HepG2 (cell line): Measurements from ENCODE around the gene COG4. TPM values are rescaled to one million over a fixed set of nuclear protein-coding genes. Genes with fewer than 3 reads are reported as not detected.
A peak's percentile ranks its signal among the peaks of the same experiment; 100 is the strongest.

Experiments
- GTF2F1 ChIP-seq: fragments of 150-350 bp; IDR thresholded peaks from 2 replicates; pipeline ENCODE4 v1.6.1; 2014; ENCODE audit warnings: low read length
- HOXD1 ChIP-seq: sonication (generic); formaldehyde crosslinking; IDR thresholded peaks from 2 replicates; pipeline ENCODE4 v1.5.0; 2020; ENCODE audit warnings: missing genetic modification reagents
- MEIS2 ChIP-seq: sonication (generic); formaldehyde crosslinking; IDR thresholded peaks from 2 replicates; pipeline ENCODE4 v1.9.0; 2021; ENCODE audit warnings: mild to moderate bottlenecking, missing genetic modification reagents
- RAD51 ChIP-seq: fragments of 450-650 bp; IDR thresholded peaks from 2 replicates; pipeline ENCODE4 v1.6.1; 2016; ENCODE audit warnings: borderline replicate concordance
- TOPORS ChIP-seq: sonication (generic); formaldehyde crosslinking; IDR thresholded peaks from 2 replicates; pipeline ENCODE4 v1.8.0; 2023; ENCODE audit warnings: mild to moderate bottlenecking, missing genetic modification reagents
- ZNF567 ChIP-seq: sonication (generic); formaldehyde crosslinking; IDR thresholded peaks from 2 replicates; pipeline ENCODE4 v1.8.1; 2023; ENCODE audit warnings: mild to moderate bottlenecking, missing genetic modification reagents, borderline replicate concordance
- ZNF83 ChIP-seq: sonication (generic); formaldehyde crosslinking; IDR thresholded peaks from 2 replicates; pipeline ENCODE4 v1.4.0; 2020; ENCODE audit warnings: missing genetic modification reagents, mild to moderate bottlenecking, borderline replicate concordance
- polyA plus RNA-seq, 8 experiments: library from polyadenylated mRNA; depleted of rRNA in 3 of 8; stranded (reverse) in 7 of 8; unstranded in 1 of 8; fragments of >200 nt; fragmentation: Illumina TruSeq in 4 of 8; extraction: Trizol in 4 of 8; gene quantifications; 2 replicates each; pipeline versions ENCODE4 v1.2.1 to v1.2.3, GENCODE V29; 2011 to 2016; ENCODE audit warnings: low read depth in 4 of 8, missing spikeins in 1 of 8, mixed read lengths in 1 of 8; ENCODE audit not compliant: insufficient read depth in 1 of 8
- total RNA-seq, 5 experiments: library from RNA; depleted of rRNA; stranded (reverse); fragments of >200 nt; fragmentation: Illumina TruSeq; extraction: Trizol; gene quantifications; 2 replicates each; pipeline ENCODE4 v1.2.3, GENCODE V29; 2016; ENCODE audit warnings: low read depth in 1 of 5
- TF ChIP-seq, protein P1 (sequence below): sonication (generic); formaldehyde crosslinking; conservative IDR thresholded peaks from 2 replicates; pipeline ENCODE4 v1.4.0; 2020; ENCODE audit warnings: missing genetic modification reagents
- TF ChIP-seq, protein P2 (sequence below): sonication (generic); formaldehyde crosslinking; IDR thresholded peaks from 2 replicates; pipeline ENCODE4 v1.4.0; 2020; ENCODE audit warnings: mild to moderate bottlenecking, missing genetic modification reagents
- TF ChIP-seq, protein P3 (sequence below): IDR thresholded peaks from 2 replicates; pipeline ENCODE4 v1.6.1; 2016; ENCODE audit warnings: low read depth

COG4 gene
- total and polyA plus RNA-seq, 2 of the 13 experiments (the other 11 are each of a cell fraction or from before 2014, with no cell fraction given) = 51.1 to 73.8 TPM

DNA sequence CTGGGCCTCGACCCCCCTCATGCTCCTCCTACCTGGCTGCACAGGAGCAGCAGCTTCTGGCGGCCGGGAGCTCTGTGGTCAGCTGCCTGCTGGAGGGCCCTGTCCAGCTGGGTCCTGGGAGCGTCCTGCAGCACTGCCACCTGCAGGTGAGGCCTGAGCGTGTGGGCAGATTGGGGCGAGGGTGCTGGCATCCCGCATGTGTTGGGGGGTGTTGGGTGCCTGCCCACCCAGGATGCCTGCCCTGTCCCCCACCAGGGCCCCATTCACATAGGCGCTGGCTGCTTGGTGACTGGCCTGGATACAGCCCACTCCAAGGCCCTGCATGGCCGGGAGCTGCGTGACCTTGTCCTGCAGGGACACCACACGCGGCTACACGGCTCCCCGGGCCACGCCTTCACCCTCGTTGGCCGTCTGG is 52.4 kb downstream of the COG4 start (continued):
- TF ChIP-seq, protein P1, sequence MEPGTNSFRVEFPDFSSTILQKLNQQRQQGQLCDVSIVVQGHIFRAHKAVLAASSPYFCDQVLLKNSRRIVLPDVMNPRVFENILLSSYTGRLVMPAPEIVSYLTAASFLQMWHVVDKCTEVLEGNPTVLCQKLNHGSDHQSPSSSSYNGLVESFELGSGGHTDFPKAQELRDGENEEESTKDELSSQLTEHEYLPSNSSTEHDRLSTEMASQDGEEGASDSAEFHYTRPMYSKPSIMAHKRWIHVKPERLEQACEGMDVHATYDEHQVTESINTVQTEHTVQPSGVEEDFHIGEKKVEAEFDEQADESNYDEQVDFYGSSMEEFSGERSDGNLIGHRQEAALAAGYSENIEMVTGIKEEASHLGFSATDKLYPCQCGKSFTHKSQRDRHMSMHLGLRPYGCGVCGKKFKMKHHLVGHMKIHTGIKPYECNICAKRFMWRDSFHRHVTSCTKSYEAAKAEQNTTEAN = no peak
- TF ChIP-seq GTF2F1 (no peak), ZNF83 (no peak), RAD51 (no peak), ZNF567 (CRISPR knock-in tag) (peak; percentile 82; the same call in 1 of the 2 replicates), TOPORS (CRISPR knock-in tag) (peak; percentile 67; the same call in 1 of the 2 replicates), HOXD1 (CRISPR knock-in tag) (no peak), MEIS2 (peak; percentile 25; the same call in 1 of the 2 replicates)
- TF ChIP-seq, protein P2, sequence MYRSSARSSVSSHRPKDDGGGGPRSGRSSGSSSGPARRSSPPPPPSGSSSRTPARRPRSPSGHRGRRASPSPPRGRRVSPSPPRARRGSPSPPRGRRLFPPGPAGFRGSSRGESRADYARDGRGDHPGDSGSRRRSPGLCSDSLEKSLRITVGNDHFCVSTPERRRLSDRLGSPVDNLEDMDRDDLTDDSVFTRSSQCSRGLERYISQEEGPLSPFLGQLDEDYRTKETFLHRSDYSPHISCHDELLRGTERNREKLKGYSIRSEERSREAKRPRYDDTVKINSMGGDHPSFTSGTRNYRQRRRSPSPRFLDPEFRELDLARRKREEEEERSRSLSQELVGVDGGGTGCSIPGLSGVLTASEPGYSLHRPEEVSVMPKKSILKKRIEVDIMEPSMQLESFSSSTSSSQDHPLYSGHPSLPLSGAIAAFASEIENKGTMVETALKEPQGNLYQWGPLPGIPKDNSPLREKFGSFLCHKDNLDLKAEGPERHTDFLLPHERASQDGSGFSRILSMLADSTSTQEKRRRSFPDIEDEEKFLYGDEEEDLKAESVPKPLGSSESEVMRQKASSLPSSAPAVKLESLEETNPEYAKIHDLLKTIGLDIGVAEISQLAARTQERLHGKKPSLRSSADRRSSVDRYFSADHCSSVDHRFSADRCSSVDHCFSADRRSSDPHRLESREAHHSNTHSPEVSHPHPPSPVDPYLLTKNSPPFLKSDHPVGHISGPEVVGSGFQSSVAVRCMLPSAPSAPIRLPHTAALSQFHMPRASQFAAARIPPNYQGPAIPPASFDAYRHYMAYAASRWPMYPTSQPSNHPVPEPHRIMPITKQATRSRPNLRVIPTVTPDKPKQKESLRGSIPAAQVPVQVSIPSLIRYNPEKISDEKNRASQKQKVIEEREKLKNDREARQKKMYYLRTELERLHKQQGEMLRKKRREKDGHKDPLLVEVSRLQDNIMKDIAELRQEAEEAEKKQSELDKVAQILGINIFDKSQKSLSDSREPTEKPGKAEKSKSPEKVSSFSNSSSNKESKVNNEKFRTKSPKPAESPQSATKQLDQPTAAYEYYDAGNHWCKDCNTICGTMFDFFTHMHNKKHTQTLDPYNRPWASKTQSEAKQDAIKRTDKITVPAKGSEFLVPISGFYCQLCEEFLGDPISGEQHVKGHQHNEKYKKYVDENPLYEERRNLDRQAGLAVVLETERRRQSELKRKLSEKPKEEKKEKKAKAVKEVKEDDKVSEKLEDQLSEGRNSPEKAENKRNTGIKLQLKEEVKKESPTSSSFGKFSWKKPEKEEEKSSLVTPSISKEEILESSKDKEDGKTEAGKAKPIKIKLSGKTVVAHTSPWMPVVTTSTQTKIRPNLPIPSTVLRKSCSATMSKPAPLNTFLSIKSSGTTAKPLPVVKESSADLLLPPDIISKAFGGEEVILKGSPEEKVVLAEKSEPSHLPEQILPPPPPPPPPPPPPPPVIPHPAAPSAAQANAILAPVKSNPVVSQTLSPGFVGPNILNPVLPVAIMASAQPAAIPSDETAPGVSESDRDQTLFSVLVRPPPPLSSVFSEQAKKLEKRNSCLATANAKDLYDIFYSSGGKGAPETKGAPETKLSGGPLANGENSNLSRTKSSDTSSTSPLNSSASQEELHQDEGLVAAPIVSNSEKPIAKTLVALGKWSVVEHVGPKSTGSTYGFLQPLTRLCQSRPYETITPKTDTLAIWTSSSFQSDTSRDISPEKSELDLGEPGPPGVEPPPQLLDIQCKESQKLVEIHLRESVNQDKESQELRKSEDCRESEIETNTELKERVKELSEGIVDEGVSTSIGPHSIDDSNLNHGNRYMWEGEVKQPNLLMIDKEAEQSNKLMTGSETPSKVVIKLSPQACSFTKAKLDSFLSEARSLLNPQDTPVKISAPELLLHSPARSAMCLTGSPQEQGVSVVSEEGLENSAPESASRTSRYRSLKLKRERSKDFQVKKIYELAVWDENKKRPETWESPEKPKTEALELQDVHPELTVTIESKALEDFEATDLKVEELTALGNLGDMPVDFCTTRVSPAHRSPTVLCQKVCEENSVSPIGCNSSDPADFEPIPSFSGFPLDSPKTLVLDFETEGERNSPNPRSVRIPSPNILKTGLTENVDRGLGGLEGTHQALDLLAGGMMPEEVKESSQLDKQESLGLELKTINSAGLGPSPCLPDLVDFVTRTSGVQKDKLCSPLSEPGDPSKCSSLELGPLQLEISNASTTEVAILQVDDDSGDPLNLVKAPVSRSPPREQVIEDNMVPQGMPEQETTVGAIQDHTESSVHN (CRISPR knock-in tag) = peak; percentile 84; the same call in 1 of the 2 replicates
- TF ChIP-seq, protein P3, sequence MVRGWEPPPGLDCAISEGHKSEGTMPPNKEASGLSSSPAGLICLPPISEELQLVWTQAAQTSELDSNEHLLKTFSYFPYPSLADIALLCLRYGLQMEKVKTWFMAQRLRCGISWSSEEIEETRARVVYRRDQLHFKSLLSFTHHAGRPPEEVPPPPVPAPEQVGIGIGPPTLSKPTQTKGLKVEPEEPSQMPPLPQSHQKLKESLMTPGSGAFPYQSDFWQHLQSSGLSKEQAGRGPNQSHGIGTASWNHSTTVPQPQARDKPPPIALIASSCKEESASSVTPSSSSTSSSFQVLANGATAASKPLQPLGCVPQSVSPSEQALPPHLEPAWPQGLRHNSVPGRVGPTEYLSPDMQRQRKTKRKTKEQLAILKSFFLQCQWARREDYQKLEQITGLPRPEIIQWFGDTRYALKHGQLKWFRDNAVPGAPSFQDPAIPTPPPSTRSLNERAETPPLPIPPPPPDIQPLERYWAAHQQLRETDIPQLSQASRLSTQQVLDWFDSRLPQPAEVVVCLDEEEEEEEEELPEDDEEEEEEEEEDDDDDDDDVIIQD (CRISPR knock-in tag) = no peak
- TF ChIP-seq, all 625 proteins: peak for 135
